Femur (tissue), 1 donor: ENCODE measurements around the gene NR2C1.
"Not testable (repeated sequence)": the region's sequence is repeated elsewhere in the genome, so short reads cannot be mapped to it uniquely, and the experiment has no call there.

Source experiments
- DNase-seq: peaks from one replicate; pipeline ENCODE4 v3.0.0-alpha.2; 2017

Gene NR2C1

DNA sequence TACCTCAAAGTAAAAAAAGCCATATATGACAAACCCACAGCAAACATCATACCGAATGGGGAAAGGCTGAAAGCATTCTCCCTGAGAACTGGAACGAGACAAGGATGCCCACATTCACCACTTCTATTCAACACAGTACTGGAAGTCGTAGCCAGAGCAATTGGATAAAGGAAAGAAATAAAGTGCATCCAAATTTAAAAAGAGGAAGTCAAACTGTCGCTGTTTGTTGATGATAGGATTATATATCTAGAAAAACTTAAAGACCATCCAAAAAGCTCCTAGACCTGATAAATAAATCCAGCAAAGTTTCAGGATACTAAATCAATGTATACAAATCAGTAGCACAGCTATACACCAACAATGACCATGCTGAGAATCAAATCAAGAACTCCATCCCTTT lies 75.1 kb downstream of the NR2C1 start:
- DNase-seq: no peak

DNA sequence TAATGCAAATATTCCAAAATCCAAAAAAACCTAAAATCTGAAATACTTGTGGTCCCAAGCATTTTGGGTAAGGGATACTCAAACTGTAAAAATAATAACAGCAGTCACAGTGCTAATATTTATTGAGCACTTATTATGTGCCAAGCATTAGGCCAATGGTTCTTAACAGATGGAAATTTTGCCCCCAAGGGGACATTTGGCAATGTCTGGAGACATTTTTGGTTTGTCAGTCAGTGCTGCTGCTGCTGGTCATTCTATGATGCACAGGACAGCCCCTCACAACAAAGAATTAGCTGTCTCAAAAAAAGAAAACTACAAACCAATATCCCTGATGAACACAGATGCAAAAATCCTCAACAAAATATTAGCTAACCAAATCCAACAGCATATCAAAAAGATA lies 75.7 kb downstream of the NR2C1 start:
- DNase-seq: no peak

DNA sequence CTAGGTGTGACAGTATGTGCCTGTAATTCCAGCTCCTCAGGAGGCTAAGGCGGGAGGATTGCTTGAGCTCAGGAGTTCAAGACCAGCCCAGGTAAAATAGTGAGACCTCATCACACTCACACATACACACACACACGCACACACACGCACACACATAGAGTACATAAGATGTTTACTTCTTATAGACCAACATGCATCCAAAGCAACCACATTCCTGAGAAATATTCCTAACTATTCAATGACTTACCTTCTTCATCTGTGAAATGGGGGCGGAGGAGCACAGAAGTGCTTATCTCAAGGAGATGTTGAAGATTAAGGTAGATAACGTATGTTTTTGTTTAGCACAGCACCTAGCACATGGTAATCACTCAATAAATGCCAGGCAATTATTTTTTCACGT lies 76.4 kb downstream of the NR2C1 start:
- no peak for DNase-seq

DNA sequence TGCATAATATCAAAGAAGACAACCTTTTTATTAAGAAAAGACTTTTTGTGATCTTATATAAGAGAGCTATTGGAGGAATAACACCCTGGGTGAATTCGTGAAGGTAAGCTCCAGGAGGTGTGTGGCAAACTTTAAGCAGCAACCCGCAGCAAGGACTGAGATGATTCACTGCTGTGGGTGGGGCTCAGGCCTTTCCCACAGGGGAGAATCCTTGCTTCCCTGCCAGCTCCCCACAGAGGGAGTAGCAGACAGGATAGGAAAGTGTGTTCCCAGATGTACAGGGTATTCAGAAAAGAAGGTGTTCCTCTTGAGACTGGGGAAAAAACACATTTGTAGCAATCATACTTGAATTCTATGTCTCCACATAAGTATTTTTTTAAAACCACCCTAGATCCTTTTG lies 79.1 kb downstream of the NR2C1 start:
- DNase-seq: no peak

DNA sequence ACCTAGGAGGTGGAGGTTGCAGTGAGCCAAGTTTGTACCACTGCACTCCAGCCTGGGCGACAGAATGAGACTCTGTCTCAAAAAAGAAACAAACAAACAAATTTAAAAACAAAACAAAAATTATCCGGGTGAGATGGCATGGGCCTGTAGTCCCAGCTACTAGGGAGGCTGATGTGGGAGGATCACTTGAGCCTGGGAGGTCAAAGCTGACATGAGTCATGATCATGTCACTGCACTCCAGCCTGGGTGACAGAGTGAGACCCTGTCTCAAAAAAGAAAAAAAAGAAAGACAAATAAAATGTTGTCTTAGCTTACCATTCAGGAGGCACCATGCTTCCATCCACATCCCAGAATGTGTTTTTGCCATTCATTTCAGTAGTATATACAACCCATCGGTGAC lies 79.6 kb downstream of the NR2C1 start:
- DNase-seq: not testable (repeated sequence)

DNA sequence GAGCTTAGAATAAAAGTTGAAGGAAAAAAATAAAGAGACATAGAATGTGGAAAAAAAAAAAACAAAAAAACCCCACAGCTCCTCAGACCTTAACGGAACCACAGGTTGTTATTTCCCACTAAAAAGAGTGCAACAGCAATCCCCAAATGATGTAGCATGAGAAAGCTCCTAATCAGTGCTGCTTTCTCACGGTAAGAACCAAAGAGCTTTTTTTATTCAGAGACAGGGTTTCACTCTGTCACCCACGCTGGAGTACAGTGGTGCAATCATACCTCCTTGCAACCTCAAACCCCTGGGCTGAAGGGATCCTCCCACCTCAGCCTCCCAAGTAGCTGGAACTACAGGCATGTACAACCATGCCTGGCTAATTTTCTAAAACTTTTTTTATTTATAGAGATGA lies 83.2 kb downstream of the NR2C1 start:
- DNase-seq: no peak

DNA sequence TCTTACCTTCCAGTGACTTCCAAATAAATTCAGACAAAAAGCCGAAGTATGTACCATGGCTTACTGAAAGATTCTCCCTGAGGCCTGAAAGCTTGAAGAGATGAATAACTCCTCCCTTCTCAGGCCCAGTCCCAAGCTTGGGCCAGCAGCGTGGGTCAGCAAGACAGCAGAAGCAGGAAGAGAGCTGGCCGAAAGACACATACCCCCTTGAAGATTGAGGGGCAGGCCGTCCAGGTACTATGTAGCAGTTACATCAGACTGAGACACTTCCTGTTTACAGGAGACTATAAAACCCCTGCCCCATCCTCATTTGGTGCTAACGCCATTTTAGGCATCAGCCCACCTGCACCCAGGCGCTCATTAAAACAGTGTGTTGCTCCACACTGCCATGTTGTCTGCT lies 84.9 kb downstream of the NR2C1 start:
- DNase-seq: no peak

DNA sequence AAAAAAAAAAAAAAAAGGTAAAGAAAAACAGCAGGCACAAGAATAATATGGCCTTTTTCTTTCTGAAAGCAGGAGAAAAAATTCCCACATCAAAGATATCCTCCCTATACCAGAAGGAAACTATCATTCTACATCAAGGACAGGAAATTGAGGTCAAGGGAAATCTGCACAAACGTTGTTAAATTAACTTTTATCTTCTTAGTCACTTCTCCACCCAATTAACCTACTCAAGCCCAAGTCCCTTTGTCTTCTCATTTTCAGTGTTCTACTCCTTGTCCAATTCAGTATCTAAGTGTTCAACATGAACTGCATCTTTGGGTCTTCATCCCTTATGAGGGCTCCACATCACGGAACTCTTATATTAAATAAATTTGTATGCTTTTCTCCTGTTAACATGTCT lies 85.6 kb downstream of the NR2C1 start:
- no peak for DNase-seq

DNA sequence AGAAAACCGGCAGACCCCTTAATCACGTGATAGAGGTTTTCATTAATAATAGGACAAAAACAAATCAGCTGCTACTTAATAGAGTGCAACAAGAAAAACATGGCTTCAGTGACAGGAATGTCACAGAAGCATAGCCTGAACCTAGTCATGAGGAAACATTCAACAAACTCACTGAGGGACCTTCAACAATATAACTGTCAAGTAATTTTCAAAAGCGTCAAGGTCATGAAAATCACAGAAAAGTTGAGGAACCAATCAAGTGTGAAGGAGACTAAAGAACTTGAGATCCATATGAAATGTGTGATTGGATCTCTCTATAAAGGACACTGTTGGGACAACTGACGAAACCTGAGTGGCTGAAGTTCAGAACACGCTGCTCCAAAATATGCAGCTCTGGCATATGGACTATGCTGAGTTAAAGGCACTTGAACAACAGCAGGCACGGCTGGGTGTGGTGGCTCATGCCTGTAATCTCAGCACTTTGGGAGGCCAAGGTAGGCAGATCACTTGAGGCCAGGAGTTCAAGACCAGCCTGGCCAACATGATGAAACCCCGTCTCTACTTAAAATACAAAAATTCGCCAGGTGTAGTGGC lies 86.2 kb downstream of the NR2C1 start:
- no peak for DNase-seq

DNA sequence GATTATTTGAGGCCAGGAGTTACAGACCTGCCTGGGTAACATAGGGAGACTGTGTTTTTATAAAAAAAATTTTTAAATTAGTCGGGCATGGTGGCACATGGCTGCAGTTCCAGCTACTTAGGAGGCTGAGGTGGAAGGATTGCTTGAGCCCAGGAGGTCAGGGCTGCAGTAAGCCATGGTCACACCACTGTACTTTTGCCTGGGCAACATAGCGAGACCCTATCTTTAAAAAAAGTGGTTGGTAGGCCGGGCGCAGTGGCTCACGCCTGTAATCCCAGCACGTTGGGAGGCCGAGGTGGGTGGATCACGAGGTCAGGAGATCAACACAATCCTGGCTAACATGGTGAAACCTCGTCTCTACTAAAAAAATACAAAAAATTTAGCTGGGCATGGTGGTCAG lies 88.3 kb downstream of the NR2C1 start:
- not testable (repeated sequence) for DNase-seq

DNA sequence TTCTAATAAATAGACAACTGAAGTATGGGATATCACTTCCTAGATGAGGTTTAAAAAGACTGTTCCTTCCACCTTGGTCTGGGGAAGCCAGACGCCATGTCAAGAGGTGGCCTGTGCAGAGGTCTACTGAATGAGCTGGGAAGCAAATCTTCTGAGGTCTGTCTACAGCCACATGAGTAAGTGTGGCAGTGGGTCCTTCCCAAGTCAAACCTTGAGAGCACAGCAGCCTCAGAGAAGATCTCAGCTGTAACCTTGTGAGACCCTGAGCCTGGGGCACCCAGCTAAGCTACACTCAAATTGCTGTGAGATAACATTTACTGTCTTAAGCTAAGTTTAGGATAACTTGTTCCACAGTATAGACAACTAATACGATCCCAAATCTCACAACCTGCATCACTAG lies 90.1 kb downstream of the NR2C1 start:
- no peak for DNase-seq

DNA sequence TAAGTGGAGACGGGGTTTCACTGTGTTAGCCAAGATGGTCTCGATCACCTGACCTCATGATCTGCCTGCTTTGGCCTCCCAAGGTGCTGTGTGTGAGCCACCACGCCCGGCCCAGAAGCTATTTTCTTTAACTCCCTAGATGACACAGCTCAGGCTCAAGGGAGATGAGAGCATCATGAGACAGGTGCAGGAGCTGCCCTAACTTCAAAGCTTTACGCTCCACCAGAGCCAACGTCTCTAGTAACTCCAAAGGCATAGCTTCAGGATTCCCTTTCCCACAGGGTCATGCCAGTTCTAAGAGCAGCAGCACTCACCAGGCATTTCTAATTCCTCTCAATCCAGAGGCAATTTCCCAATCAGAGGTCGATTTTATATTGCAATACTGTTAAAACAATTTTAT lies 91.0 kb downstream of the NR2C1 start:
- no peak for DNase-seq

DNA sequence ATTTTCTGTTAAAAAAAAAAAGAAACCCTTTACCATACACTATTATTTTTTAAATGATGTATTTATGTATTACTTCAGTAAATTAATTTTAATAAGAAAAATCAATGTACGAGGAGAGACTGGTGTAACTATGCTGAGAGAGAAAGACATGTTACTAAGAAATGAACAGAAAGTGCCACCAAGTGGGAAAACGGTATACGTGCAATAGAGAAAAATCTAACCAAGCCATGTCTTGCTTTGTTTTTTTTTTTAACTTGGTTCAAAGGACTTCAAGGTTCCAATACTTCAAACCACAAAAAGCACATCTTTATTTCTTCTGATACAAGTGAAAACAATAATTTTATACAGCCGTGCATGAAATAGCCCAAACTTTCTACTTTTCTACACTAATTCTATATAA lies 92.8 kb downstream of the NR2C1 start:
- DNase-seq: no peak

DNA sequence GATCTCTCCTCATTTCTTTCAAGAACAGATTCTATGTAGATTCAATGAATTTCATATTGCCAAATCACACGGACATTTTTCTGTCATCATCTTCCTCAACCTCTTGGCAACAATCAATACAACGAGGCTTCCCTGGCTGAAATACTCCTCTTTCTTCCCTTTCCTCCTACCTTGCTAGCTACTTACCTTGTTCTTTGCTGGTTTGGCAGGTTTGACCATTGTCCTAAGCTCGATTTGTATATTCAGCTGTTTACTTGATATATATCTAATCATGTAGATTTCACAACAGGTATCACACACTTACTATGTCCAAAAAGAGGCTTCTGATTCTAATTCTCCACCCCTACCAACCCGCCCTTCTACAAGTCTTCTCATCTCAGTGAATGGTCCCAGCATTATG lies 93.5 kb downstream of the NR2C1 start:
- DNase-seq: no peak

DNA sequence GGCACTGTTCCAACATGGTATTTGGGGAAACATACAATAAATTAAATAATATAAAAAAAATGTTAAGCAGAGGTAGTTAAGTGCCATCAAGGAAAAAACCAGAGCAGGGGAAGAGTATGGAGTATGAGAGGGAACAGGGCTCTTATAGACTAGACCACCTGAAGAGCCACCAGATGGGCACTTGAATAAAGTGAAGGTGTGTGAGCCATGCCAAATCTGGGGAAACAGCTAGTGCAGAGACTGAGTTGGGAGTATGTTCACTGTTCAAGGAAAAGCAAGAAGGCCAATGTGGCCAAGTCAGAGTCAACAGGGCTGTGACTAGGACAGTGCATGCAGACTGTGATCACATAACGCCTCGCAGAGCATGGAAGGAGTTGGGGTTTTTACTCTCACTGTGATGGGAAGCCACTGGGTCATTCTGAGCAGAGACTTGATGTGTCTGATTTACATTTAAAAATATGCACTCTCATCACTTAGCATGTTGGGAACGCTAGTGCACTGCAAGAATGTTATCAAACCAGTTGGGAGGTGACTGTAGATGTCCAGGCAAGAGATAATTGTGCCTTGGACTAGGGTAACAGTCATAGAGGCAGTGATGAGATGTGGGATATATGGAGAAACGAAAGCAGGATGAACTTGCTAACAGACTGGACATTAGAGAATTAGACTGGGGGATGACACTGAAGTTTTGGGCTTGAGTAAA lies 95.5 kb downstream of the NR2C1 start:
- no peak for DNase-seq

DNA sequence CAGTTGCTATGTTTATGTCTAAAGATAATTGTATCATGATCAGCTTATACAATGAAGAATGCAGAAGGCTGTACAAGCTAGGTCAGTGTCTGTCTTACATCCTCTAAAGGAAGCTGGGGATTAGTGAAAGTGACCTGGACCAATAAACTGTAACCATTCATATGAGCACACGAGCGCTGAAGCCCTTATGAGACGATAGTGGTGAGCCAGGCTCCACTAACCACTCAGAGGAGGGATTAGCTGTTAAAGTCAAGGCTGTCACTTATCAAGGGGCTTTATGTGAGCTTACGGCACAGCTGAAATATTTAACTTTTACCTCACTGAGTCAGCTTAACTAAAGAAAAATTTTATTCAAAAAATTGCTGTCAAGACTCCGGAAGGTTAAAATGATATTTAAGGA lies 100.2 kb downstream of the NR2C1 start:
- no peak for DNase-seq

DNA sequence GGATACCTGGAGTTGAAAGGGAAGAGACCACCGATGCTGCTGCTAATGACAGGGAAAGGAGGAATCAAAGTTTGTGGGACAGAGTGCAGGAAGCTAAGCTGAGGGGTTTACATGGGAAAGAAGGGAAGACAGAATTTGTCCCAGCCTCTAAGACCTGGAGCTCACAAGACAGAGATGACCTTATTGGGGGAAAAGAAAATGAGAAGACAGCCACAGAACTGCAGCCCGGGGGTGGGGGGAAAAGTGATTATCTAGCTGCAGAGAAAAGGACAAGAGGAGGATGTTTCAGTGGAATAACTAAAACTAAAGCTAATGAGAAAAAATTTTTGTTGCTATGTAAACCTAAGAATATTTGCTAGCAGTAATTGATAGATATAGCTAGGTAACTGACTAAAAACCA lies 100.6 kb downstream of the NR2C1 start:
- no peak for DNase-seq

DNA sequence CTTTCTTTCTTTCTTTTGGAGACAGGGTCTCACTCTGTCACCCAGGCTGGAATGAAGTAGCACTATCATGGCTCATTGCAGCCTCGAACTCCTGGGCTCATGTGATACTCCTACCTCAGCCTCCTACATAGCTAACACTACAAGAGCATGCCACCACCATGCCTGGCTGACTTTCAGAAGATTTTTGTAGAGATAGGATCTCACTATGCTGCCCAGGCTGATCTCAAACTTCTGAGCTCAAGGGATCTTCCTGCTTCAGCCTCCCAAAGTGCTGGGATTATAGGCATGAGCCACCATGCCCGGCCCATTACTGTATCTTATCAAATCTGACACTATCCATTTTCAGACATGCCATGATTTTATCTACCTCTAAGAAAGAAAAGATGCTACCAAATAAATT lies 101.5 kb downstream of the NR2C1 start:
- no peak for DNase-seq

DNA sequence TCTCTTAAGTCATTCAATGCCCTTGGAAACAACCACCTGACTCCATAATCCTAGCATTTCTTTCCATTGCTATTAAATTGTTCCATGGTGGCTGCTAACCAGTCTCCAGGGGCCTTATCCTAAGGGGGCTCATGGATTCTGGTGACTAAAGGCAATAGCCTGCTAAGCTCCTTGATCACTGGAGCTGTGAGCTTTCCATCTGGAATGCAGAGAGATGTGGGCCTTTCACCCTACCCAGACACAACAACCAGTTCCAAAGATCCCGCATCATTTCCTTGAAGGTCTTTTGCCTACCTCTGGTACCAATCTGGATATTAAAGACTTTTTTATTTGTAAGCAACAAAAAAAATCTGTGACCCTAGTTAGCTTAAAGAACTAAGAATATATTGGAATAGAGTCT lies 102.9 kb downstream of the NR2C1 start:
- no peak for DNase-seq
